NCI-H1417 treated with DMSO at 0.1 percent for 48 hours (cell line): ENCODE measurements around the gene ITGA1.
"Not testable (repeated sequence)": the region's sequence is repeated elsewhere in the genome, so short reads cannot be mapped to it uniquely, and the experiment has no call there.

ENCODE experiments used
- DNase-seq: peaks from one replicate; lab custom pipeline; 2025; lab: John Stamatoyannopoulos, UW

Gene ITGA1

GRCh38 chr5:52787600-52788504 lies at the start of gene ITGA1, which contains the start of gene PELO:
Gene ITGA1, plus strand, starts transcription at chr5:52787916. Its CDS starts 438 bp downstream, at chr5:52788354.
Gene PELO, plus strand, starts transcription at chr5:52787916. Its CDS starts 12,479 bp downstream, at chr5:52800395.
- DNase-seq: no peak

GRCh38 chr5:52738095-52738506 lies 49.6 kb upstream of the ITGA1 start:
- no peak for DNase-seq

GRCh38 chr5:52740007-52740406 lies 47.7 kb upstream of the ITGA1 start:
- DNase-seq: no peak

GRCh38 chr5:52743012-52743411 lies 44.7 kb upstream of the ITGA1 start:
- no peak for DNase-seq

- DNase-seq: no peak
Observed at GRCh38 chr5:52743529-52743928, 44.2 kb upstream of the ITGA1 start.

GRCh38 chr5:52743970-52744369 lies 43.7 kb upstream of the ITGA1 start:
- no peak for DNase-seq

- DNase-seq: not testable (repeated sequence)
Observed at GRCh38 chr5:52744867-52745458, 42.8 kb upstream of the ITGA1 start.

GRCh38 chr5:52746539-52746938 lies 41.2 kb upstream of the ITGA1 start:
- DNase-seq: no peak

GRCh38 chr5:52748590-52748989 lies 39.1 kb upstream of the ITGA1 start:
- no peak for DNase-seq

- no peak for DNase-seq
Observed at GRCh38 chr5:52749666-52750065, 38.0 kb upstream of the ITGA1 start.

GRCh38 chr5:52751137-52751536 lies 36.6 kb upstream of the ITGA1 start:
- no peak for DNase-seq

- DNase-seq: no peak
Observed at GRCh38 chr5:52754051-52754450, 33.7 kb upstream of the ITGA1 start.

- no peak for DNase-seq
Observed at GRCh38 chr5:52757527-52757926, 30.2 kb upstream of the ITGA1 start.

- DNase-seq: no peak
Observed at GRCh38 chr5:52758014-52758413, 29.7 kb upstream of the ITGA1 start.

GRCh38 chr5:52759331-52759730 lies 28.4 kb upstream of the ITGA1 start:
- no peak for DNase-seq

- no peak for DNase-seq
Observed at GRCh38 chr5:52760695-52761366, 26.9 kb upstream of the ITGA1 start.

GRCh38 chr5:52767217-52767743 lies 20.4 kb upstream of the ITGA1 start:
- no peak for DNase-seq

- DNase-seq: no peak
Observed at GRCh38 chr5:52767766-52768480, 19.8 kb upstream of the ITGA1 start.

GRCh38 chr5:52769061-52769460 lies 18.7 kb upstream of the ITGA1 start:
- no peak for DNase-seq

GRCh38 chr5:52770287-52770939 lies 17.3 kb upstream of the ITGA1 start:
- DNase-seq: no peak

GRCh38 chr5:52771343-52772039 lies 16.2 kb upstream of the ITGA1 start:
- no peak for DNase-seq
